Measurements from ENCODE around the gene IL18R1. TPM values are rescaled to one million over a fixed set of nuclear protein-coding genes. Genes with fewer than 3 reads are reported as not detected.
"Not testable (repeated sequence)": the region's sequence is repeated elsewhere in the genome, so short reads cannot be mapped to it uniquely, and the experiment has no call there.

The IL18R1 gene
- total RNA-seq, result 10 to 100 TPM; 19.2 to 22.1 TPM

- Mint-ChIP-seq H3K4me3 (peak within 1 kb of the TSS; percentile 99), H3K27ac (peak within 1 kb of the TSS; percentile 99), H3K27me3 (no peaks in the 10 kb centered on the region), H3K4me1 (peaks cover 43% of the 10 kb centered on the region), H3K36me3 (ENCODE audit: low read depth) (peaks cover 22% of the 10 kb centered on the region), H3K9me3 (no peaks in the 10 kb centered on the region)
- ChIA-PET POLR2A (no interaction called here), CTCF (interaction anchor here (0.7 to 4.6 kb wide), 16 partner anchors 13 to 349 kb away, joined by 3 to 23 read pairs (median 4); no protein-coding TSS in a partner anchor)
- peak; percentile 66 for DNase-seq
Observed at GRCh38 chr2:102355526-102356380, at the start of gene IL18R1. Gene IL18R1 (plus strand): TSS chr2:102355796. CDS start chr2:102362661, 6,865 bp downstream.

GRCh38 chr2:102306125-102306524, 49.5 kb upstream of the IL18R1 start:
- Mint-ChIP-seq H3K4me1 (peaks cover 26% of the 10 kb centered on the region), H3K27ac (no peak overlapping the region), H3K36me3 (ENCODE audit: low read depth) (no peaks in the 10 kb centered on the region), H3K9me3 (no peaks in the 10 kb centered on the region), H3K27me3 (peaks cover 1% of the 10 kb centered on the region), H3K4me3 (no peak overlapping the region)
- DNase-seq, result no peak
- CTCF ChIA-PET, result interaction anchor here (0.6 kb wide), 1 partner anchor 57 kb away, joined by 4 read pairs; no protein-coding TSS in a partner anchor
- POLR2A ChIA-PET, result interaction anchor here (0.6 kb wide), 1 partner anchor 29 kb away, joined by 3 read pairs; no protein-coding TSS in a partner anchor

- H3K9me3 Mint-ChIP-seq, result no peaks in the 10 kb centered on the region
- H3K4me1 Mint-ChIP-seq, result peaks cover 12% of the 10 kb centered on the region
- no peak within 1 kb of the TSS for H3K4me3 Mint-ChIP-seq
- ChIA-PET CTCF (interaction anchor here (1.0 to 1.4 kb wide), 2 partner anchors 8 to 45 kb away, joined by 3 read pairs; no protein-coding TSS in a partner anchor), POLR2A (no interaction called here)
- H3K27me3 Mint-ChIP-seq, result peaks cover 1% of the 10 kb centered on the region
- no peaks in the 10 kb centered on the region for H3K36me3 Mint-ChIP-seq (ENCODE audit: low read depth)
- no peak within 1 kb of the TSS for H3K27ac Mint-ChIP-seq
- DNase-seq, result no peak
Observed at GRCh38 chr2:102310964-102311640, 44.5 kb upstream of the IL18R1 start, which contains the start of gene IL1RL1. Gene IL1RL1 (plus strand): TSS chr2:102311563. CDS start chr2:102338265, 26,702 bp downstream.

- CTCF ChIA-PET, result no interaction called here
Observed at GRCh38 chr2:102313025-102313424, 42.6 kb upstream of the IL18R1 start.

GRCh38 chr2:102313471-102313870, 42.1 kb upstream of the IL18R1 start:
- Mint-ChIP-seq H3K4me3 (no peak overlapping the region), H3K4me1 (peaks cover 12% of the 10 kb centered on the region), H3K9me3 (no peaks in the 10 kb centered on the region), H3K27me3 (no peaks in the 10 kb centered on the region), H3K27ac (no peak overlapping the region), H3K36me3 (ENCODE audit: low read depth) (no peaks in the 10 kb centered on the region)
- ChIA-PET CTCF (no interaction called here), POLR2A (no interaction called here)
- DNase-seq, result no peak

More at GRCh38 chr2:102313025-102313424, 42.6 kb upstream of the IL18R1 start:
- no peak overlapping the region for H3K4me3 Mint-ChIP-seq
- H3K4me1 Mint-ChIP-seq, result peaks cover 12% of the 10 kb centered on the region
- no peaks in the 10 kb centered on the region for H3K9me3 Mint-ChIP-seq
- POLR2A ChIA-PET, result no interaction called here
- no peaks in the 10 kb centered on the region for H3K27me3 Mint-ChIP-seq
- no peaks in the 10 kb centered on the region for H3K36me3 Mint-ChIP-seq (ENCODE audit: low read depth)
- H3K27ac Mint-ChIP-seq, result no peak overlapping the region
- no peak for DNase-seq

- Mint-ChIP-seq H3K36me3 (ENCODE audit: low read depth) (no peaks in the 10 kb centered on the region), H3K27me3 (no peaks in the 10 kb centered on the region), H3K9me3 (no peaks in the 10 kb centered on the region), H3K27ac (no peak overlapping the region), H3K4me1 (peaks cover 12% of the 10 kb centered on the region), H3K4me3 (no peak overlapping the region)
- CTCF ChIA-PET, result no interaction called here
- DNase-seq, result no peak
- POLR2A ChIA-PET, result no interaction called here
Observed at GRCh38 chr2:102313950-102314349, 41.6 kb upstream of the IL18R1 start.

- ChIA-PET CTCF (no interaction called here), POLR2A (no interaction called here)
Observed at GRCh38 chr2:102315921-102316320, 39.7 kb upstream of the IL18R1 start.

GRCh38 chr2:102317715-102318114, 37.9 kb upstream of the IL18R1 start:
- POLR2A ChIA-PET, result no interaction called here
- peaks cover 3% of the 10 kb centered on the region for H3K9me3 Mint-ChIP-seq
- DNase-seq, result no peak
- peaks cover 8% of the 10 kb centered on the region for H3K4me1 Mint-ChIP-seq
- H3K36me3 Mint-ChIP-seq (ENCODE audit: low read depth), result no peaks in the 10 kb centered on the region
- CTCF ChIA-PET, result interaction anchor here (1.6 kb wide), 2 partner anchors 10 to 16 kb away, joined by 4 to 5 read pairs; no protein-coding TSS in a partner anchor
- H3K27me3 Mint-ChIP-seq, result no peaks in the 10 kb centered on the region
- no peak overlapping the region for H3K27ac Mint-ChIP-seq
- H3K4me3 Mint-ChIP-seq, result no peak overlapping the region

More at GRCh38 chr2:102315921-102316320, 39.7 kb upstream of the IL18R1 start:
- Mint-ChIP-seq H3K4me3 (no peak overlapping the region), H3K27ac (no peak overlapping the region), H3K9me3 (no peaks in the 10 kb centered on the region), H3K36me3 (ENCODE audit: low read depth) (no peaks in the 10 kb centered on the region), H3K4me1 (peaks cover 12% of the 10 kb centered on the region), H3K27me3 (no peaks in the 10 kb centered on the region)
- no peak for DNase-seq

- DNase-seq, result no peak
- no peak overlapping the region for H3K4me3 Mint-ChIP-seq
- CTCF ChIA-PET, result interaction anchor here (0.7 to 1.6 kb wide), 2 partner anchors 17 to 1087 kb away, joined by 3 to 5 read pairs; no protein-coding TSS in a partner anchor
- peaks cover 3% of the 10 kb centered on the region for H3K9me3 Mint-ChIP-seq
- no peaks in the 10 kb centered on the region for H3K36me3 Mint-ChIP-seq (ENCODE audit: low read depth)
- no peaks in the 10 kb centered on the region for H3K27me3 Mint-ChIP-seq
- H3K4me1 Mint-ChIP-seq, result peaks cover 8% of the 10 kb centered on the region
- POLR2A ChIA-PET, result no interaction called here
- no peak overlapping the region for H3K27ac Mint-ChIP-seq
Observed at GRCh38 chr2:102318437-102318836, 37.2 kb upstream of the IL18R1 start.

- H3K36me3 Mint-ChIP-seq (ENCODE audit: low read depth), result peaks cover 4% of the 10 kb centered on the region
- H3K4me3 Mint-ChIP-seq, result no peak overlapping the region
- H3K9me3 Mint-ChIP-seq, result peaks cover 5% of the 10 kb centered on the region
- POLR2A ChIA-PET, result interaction anchor here (0.6 kb wide), 1 partner anchor 1018 kb away, joined by 3 read pairs; no protein-coding TSS in a partner anchor
- no peak overlapping the region for H3K27ac Mint-ChIP-seq
- CTCF ChIA-PET, result interaction anchor here (0.7 to 1.1 kb wide), 2 partner anchors 10 to 20 kb away, joined by 3 read pairs; no protein-coding TSS in a partner anchor
- peaks cover 12% of the 10 kb centered on the region for H3K27me3 Mint-ChIP-seq
- no peak for DNase-seq
- H3K4me1 Mint-ChIP-seq, result no peaks in the 10 kb centered on the region
Observed at GRCh38 chr2:102321941-102322719, 33.5 kb upstream of the IL18R1 start.

GRCh38 chr2:102324914-102325313, 30.7 kb upstream of the IL18R1 start:
- DNase-seq; H3K4me3 Mint-ChIP-seq; POLR2A ChIA-PET; H3K9me3 Mint-ChIP-seq; CTCF ChIA-PET; H3K27ac Mint-ChIP-seq; H3K36me3 Mint-ChIP-seq (ENCODE audit: low read depth); H3K4me1 Mint-ChIP-seq: not testable (repeated sequence)
- H3K27me3 Mint-ChIP-seq, result peaks cover 21% of the 10 kb centered on the region

GRCh38 chr2:102331311-102331980, 24.1 kb upstream of the IL18R1 start:
- Mint-ChIP-seq H3K27me3 (peaks cover 23% of the 10 kb centered on the region), H3K4me1 (no peaks in the 10 kb centered on the region), H3K9me3 (peaks cover 19% of the 10 kb centered on the region), H3K4me3 (no peak overlapping the region), H3K36me3 (ENCODE audit: low read depth) (peaks cover 2% of the 10 kb centered on the region), H3K27ac (no peak overlapping the region)
- DNase-seq, result no peak
- CTCF ChIA-PET, result interaction anchor here (1.2 kb wide), 3 partner anchors 9 to 83 kb away, joined by 3 to 4 read pairs (median 3); no protein-coding TSS in a partner anchor
- POLR2A ChIA-PET, result no interaction called here
